K562 (cell line): ENCODE results near the gene SMAD7. TPM values are rescaled to one million over a fixed set of nuclear protein-coding genes. Genes with fewer than 3 reads are reported as not detected.

Experiments used
- ATAC-seq: fragments of 200-7000 bp; cut with Tn5 transposase; 3 replicates; pipeline ENCODE4 v1.9.1; 2020; ENCODE audit warnings: moderate library complexity
- BruUV-seq: library from RNA; stranded (reverse); fragments of 400-500 nt; replicated peaks from 2 replicates; lab custom pipeline; 2021; lab: Mats Ljungman, UMichigan
- CTCF ChIA-PET: fragments of 300-600 bp; formaldehyde crosslinking; extraction: SDS; loops from one replicate; lab custom pipeline; 2021; ENCODE audit warnings: low intra/inter-chr PET ratio; lab: Yijun Ruan, JAX
- POLR2A ChIA-PET: fragments of 300-600, 350-650 bp; sonication (Branson Sonifier 250); formaldehyde crosslinking; extraction: SDS; loops from one replicate; lab custom pipeline; 2021; ENCODE audit warnings: antibody characterized with exemption, inconsistent platforms; lab: Yijun Ruan, JAX
- DNase-seq, 4 experiments: peaks; one replicate each; pipeline versions ENCODE4 v3.0.0 to v3.0.0-alpha.2; 2011 to 2018; ENCODE audit warnings: low spot score in 3 of 4, mixed read lengths in 3 of 4; ENCODE audit errors: extremely low read depth in 1 of 4
- FAIRE-seq: peaks from 2 replicates; lab custom pipeline; 2011; peaks lifted over from hg19 to GRCh38; lab: Jason Lieb, UNC
- H2AFZ ChIP-seq: 2 replicates; pipeline ENCODE4 v1.6.0; 2011; ENCODE audit warnings: low read depth, low read length, control low read depth, inconsistent platforms
- H3K27ac ChIP-seq: fragments of 200-600 bp; 3 replicates; pipeline ENCODE4 v1.8.0; 2011; ENCODE audit warnings: low read depth, mild to moderate bottlenecking, control low read depth, inconsistent platforms, low read length, moderate library complexity, mixed read lengths; ENCODE audit errors: extremely low read depth
- H3K27me3 ChIP-seq, 2 experiments: fragments of 300-600 bp in 1 of 2; 2 replicates in 1 of 2; 3 replicates in 1 of 2; pipeline versions ENCODE4 v1.6.0 to v1.8.0; 2011; ENCODE audit warnings: inconsistent platforms in 2 of 2, low read length in 2 of 2, mild to moderate bottlenecking in 1 of 2, mixed read lengths in 1 of 2, moderate library complexity in 1 of 2; ENCODE audit not compliant: control insufficient read depth in 2 of 2, insufficient read depth in 2 of 2
- H3K36me3 ChIP-seq: fragments of 300-600 bp; 3 replicates; pipeline ENCODE4 v1.8.0; 2011; ENCODE audit warnings: mild to moderate bottlenecking, low read length, inconsistent platforms; ENCODE audit not compliant: control insufficient read depth, insufficient read depth
- H3K4me1 ChIP-seq, 2 experiments: fragments of 200-600 bp in 1 of 2; replicated peaks in 1 of 2; 2 replicates in 1 of 2; 3 replicates in 1 of 2; pipeline versions ENCODE4 v1.5.1 to v1.8.0; 2011; ENCODE audit warnings: inconsistent platforms in 2 of 2, low read length in 2 of 2, mild to moderate bottlenecking in 1 of 2, mixed read lengths in 1 of 2, moderate library complexity in 1 of 2; ENCODE audit not compliant: control insufficient read depth in 2 of 2, insufficient read depth in 2 of 2
- H3K4me2 ChIP-seq: 2 replicates; pipeline ENCODE4 v1.6.1; 2011; ENCODE audit warnings: low read length, control low read depth, inconsistent platforms, mixed read lengths; ENCODE audit not compliant: insufficient read depth
- H3K4me3 ChIP-seq: fragments of 200-600 bp; sonication (generic), shearing (Covaris generic); 2 replicates; pipeline ENCODE4 v1.5.1; 2016; ENCODE audit warnings: control low read depth, inconsistent platforms
- H3K79me2 ChIP-seq: fragments of 200-600 bp; 3 replicates; pipeline ENCODE4 v1.8.0; 2011; ENCODE audit warnings: low read length, inconsistent platforms; ENCODE audit not compliant: control insufficient read depth, insufficient read depth
- H3K9ac ChIP-seq, 2 experiments: 2 replicates each; pipeline versions ENCODE4 v1.6.0 to v1.6.1; 2011; ENCODE audit warnings: low read depth in 2 of 2, low read length in 2 of 2, control low read depth in 1 of 2, inconsistent platforms in 1 of 2, mild to moderate bottlenecking in 1 of 2, mixed read lengths in 1 of 2; ENCODE audit not compliant: insufficient read depth in 1 of 2
- H3K9me1 ChIP-seq: one replicate; pipeline ENCODE4 v1.6.0; 2011; ENCODE audit warnings: inconsistent platforms, mild to moderate bottlenecking, low read length, moderate library complexity; ENCODE audit not compliant: control insufficient read depth, insufficient read depth
- H3K9me3 ChIP-seq: replicated peaks from 2 replicates; pipeline ENCODE4 v1.5.1; 2011; ENCODE audit warnings: low read depth, low read length, inconsistent platforms; ENCODE audit not compliant: control insufficient read depth, insufficient read depth
- H4K20me1 ChIP-seq: replicated peaks from 2 replicates; pipeline ENCODE4 v1.6.1; 2011; ENCODE audit warnings: low read length, inconsistent platforms, mixed read lengths; ENCODE audit not compliant: control insufficient read depth, insufficient read depth
- ELF4 ChIP-seq: fragments of 450-650 bp; formaldehyde crosslinking; IDR thresholded peaks from 2 replicates; pipeline ENCODE4 v1.4.0; 2022; ENCODE audit warnings: missing genetic modification characterization
- MGA ChIP-seq: fragments of 450-650 bp; IDR thresholded peaks from 2 replicates; pipeline ENCODE4 v1.6.1; 2016; ENCODE audit warnings: mild to moderate bottlenecking, moderate library complexity
- MIER1 ChIP-seq: fragments of 450-650 bp; IDR thresholded peaks from 2 replicates; pipeline ENCODE4 v1.6.1; 2016; ENCODE audit warnings: antibody characterized with exemption, mild to moderate bottlenecking, low read depth
- MLLT1 ChIP-seq, 2 experiments: fragments of 450-650 bp; IDR thresholded peaks; 2 replicates each; pipeline ENCODE4 v1.6.1; 2016
- WGBS: fragments of 100-300 bp; shearing (Covaris generic); methylation state at CpG from one replicate; pipeline ENCODE4 v1.1.6; 2016; ENCODE audit warnings: low coverage, mixed read lengths; ENCODE audit not compliant: insufficient coverage; ENCODE audit errors: missing lambda C conversion rate; 5-methylcytosine and 5-hydroxymethylcytosine counted together
- in situ Hi-C: fragments of 300-500 bp; cut with MboI; formaldehyde crosslinking; loops from 4 replicates; pipeline ENCODE4 v1.15.0; 2018; ENCODE audit warnings: inconsistent platforms, mixed read lengths
- intact Hi-C: fragments of 100-400 bp; cut with micrococcal nuclease; formaldehyde crosslinking; loops from 2 replicates; pipeline ENCODE4 v1.14.2; 2022
- polyA plus RNA-seq, 8 experiments: library from polyadenylated mRNA; depleted of rRNA in 4 of 8; stranded (reverse) in 5 of 8; unstranded in 3 of 8; fragments of >200 nt; fragmentation: Nextera tagmentation in 2 of 8; fragmentation: Illumina TruSeq in 1 of 8; extraction: Ambion mirVana in 2 of 8; extraction: Trizol in 1 of 8; gene quantifications; 2 replicates each; pipeline versions ENCODE4 v1.2.1 to v1.2.3, GENCODE V29; 2011 to 2014; ENCODE audit warnings: inconsistent platforms in 1 of 8, missing spikeins in 1 of 8
- total RNA-seq, 7 experiments: library from RNA; depleted of rRNA in 6 of 7; stranded (reverse); fragments of >200 nt in 6 of 7; fragmentation: Illumina TruSeq in 2 of 7; extraction: Trizol in 2 of 7; gene quantifications; 2 replicates each; pipeline versions ENCODE4 v1.2.1 to v1.2.3, GENCODE V29; 2011 to 2021; ENCODE audit warnings: low replicate concordance in 1 of 7

The SMAD7 gene
- total and polyA plus RNA-seq, 9 of the 15 experiments (the other 6 are each of a cell fraction or from before 2014, with no cell fraction given), result 0.13 to 3.0 (median 1.6) TPM

- TF ChIP-seq MGA (no peak), ELF4 (no peak), MLLT1 (IDR thresholded peaks at IDR 0.05) (no peak), MIER1 (no peak)
- no peaks in the 10 kb centered on the region; a peak in 1 of 5 replicates for H3K27me3 ChIP-seq
- ATAC-seq (no peak), FAIRE-seq (no peak), DNase-seq (no peak)
- no peaks in the 10 kb centered on the region for H4K20me1 ChIP-seq
- intact Hi-C loops, result no loop called here
- no peaks in the 10 kb centered on the region for H3K79me2 ChIP-seq
- H3K4me1 ChIP-seq, result peaks cover 0 to 11% of the 10 kb centered on the region in 2 experiments; a peak in 2 of 5 replicates
- WGBS, result 46% methylated on average over 11 of the region's 16 CpGs
- no peaks in the 10 kb centered on the region for H3K36me3 ChIP-seq
- in situ Hi-C loops, result no loop called here
- H3K9me1 ChIP-seq, result no peaks in the 10 kb centered on the region
- H3K4me2 ChIP-seq, result no peak overlapping the region
- H3K4me3 ChIP-seq, result no peak overlapping the region
- no peak overlapping the region for H3K9ac ChIP-seq
- H3K9me3 ChIP-seq, result no peaks in the 10 kb centered on the region
- CTCF ChIA-PET, result no interaction called here
- H2AFZ ChIP-seq, result no peak overlapping the region
- BruUV-seq, result no TSS peak
- POLR2A ChIA-PET, result no interaction called here
- no peak overlapping the region for H3K27ac ChIP-seq
These were observed 38.8 kb upstream of the SMAD7 start for GRCh38 chr18:48989304-48990303.
